Sciatic nerve (tissue), 2 donors: ENCODE measurements around the gene PTTG2. TPM values are rescaled to one million over a fixed set of nuclear protein-coding genes. Genes with fewer than 3 reads are reported as not detected.

Source experiments
- ATAC-seq: fragments of 200-7000 bp; cut with Tn5 transposase; one replicate; pipeline ENCODE4 v1.9.1; 2020; ENCODE audit warnings: mild to moderate bottlenecking, moderate library complexity
- DNase-seq: peaks from one replicate; pipeline ENCODE4 v3.0.0-alpha.2; 2020; ENCODE audit warnings: low spot score
- intact Hi-C: fragments of 100-400 bp; cut with DNase I; formaldehyde crosslinking; loops from one replicate; pipeline ENCODE4 v1.14.2; 2022
- total RNA-seq: library from RNA; stranded (reverse); fragmentation: NEBNext Ultra II Directional; extraction: Animal tissue kit (Norgen Biotek cat#: 25700); gene quantifications from one replicate; pipeline ENCODE4 v1.2.1, GENCODE V29; 2021
- donor health status: DM: no; HTN: no; CAD: no.
- donor health status: DM: no; HTN: no; CAD: no.

Gene PTTG2
- total RNA-seq, 1 donor from 2014 or later, result 1.1 TPM

- no peak for ATAC-seq
- no peak for DNase-seq
- intact Hi-C loops, result no loop called here
These were observed 42.4 kb downstream of the PTTG2 start for GRCh38 chr4:38002451-38003071.

GRCh38 chr4:38003102-38003501, 42.9 kb downstream of the PTTG2 start:
- DNase-seq (no peak), ATAC-seq (no peak)
- intact Hi-C loops, result no loop called here

- DNase-seq (no peak), ATAC-seq (no peak)
- intact Hi-C loops, result no loop called here
These were observed 43.4 kb downstream of the PTTG2 start for GRCh38 chr4:38003628-38004027.

GRCh38 chr4:38004062-38004461, 43.9 kb downstream of the PTTG2 start:
- DNase-seq, result no peak
- ATAC-seq, result no peak
- intact Hi-C loops, result no loop called here

GRCh38 chr4:38004887-38005286, 44.7 kb downstream of the PTTG2 start:
- ATAC-seq (peak; percentile 50), DNase-seq (no peak)
- intact Hi-C loops, result no loop called here

GRCh38 chr4:38005637-38006036, 45.4 kb downstream of the PTTG2 start:
- intact Hi-C loops, result no loop called here
- no peak for ATAC-seq
- DNase-seq, result no peak

GRCh38 chr4:38007645-38008044, 47.4 kb downstream of the PTTG2 start:
- intact Hi-C loops, result no loop called here
- ATAC-seq (no peak), DNase-seq (no peak)

GRCh38 chr4:38008571-38009021, 48.4 kb downstream of the PTTG2 start:
- DNase-seq (no peak), ATAC-seq (no peak)
- intact Hi-C loops, result no loop called here

GRCh38 chr4:38009421-38009820, 49.2 kb downstream of the PTTG2 start:
- DNase-seq, result no peak
- intact Hi-C loops, result no loop called here
- no peak for ATAC-seq

- DNase-seq (no peak), ATAC-seq (no peak)
- intact Hi-C loops, result no loop called here
These were observed 49.8 kb downstream of the PTTG2 start for GRCh38 chr4:38009949-38010348.

Other genes starting within 250 kb of the PTTG2 start
- gene PGM2, start 133.7 kb upstream of the PTTG2 start, total RNA-seq, result 21.5 TPM
- gene TBC1D1, start 69.3 kb upstream of the PTTG2 start, total RNA-seq, result 48.0 TPM